Mononuclear cell (primary cell): ENCODE data around the gene UPF1. TPM values are rescaled to one million over a fixed set of nuclear protein-coding genes. Genes with fewer than 3 reads are reported as not detected.

Source experiments
- H3K27me3 ChIP-seq: 2 replicates; pipeline ENCODE4 v1.6.0; 2011; ENCODE audit warnings: low read length, control low read depth; ENCODE audit not compliant: insufficient read depth
- H3K4me1 ChIP-seq: 2 replicates; pipeline ENCODE4 v1.5.1; 2011; ENCODE audit warnings: mild to moderate bottlenecking, low read length, control low read depth; ENCODE audit not compliant: insufficient read depth
- H3K4me3 ChIP-seq: 2 replicates; pipeline ENCODE4 v1.5.1; 2011; ENCODE audit warnings: mild to moderate bottlenecking, low read length, moderate library complexity
- H3K9me3 ChIP-seq: 2 replicates; pipeline ENCODE4 v1.5.1; 2011; ENCODE audit warnings: low read depth, mild to moderate bottlenecking, control low read depth, low read length
- total RNA-seq: library from RNA; depleted of rRNA; stranded (reverse); fragments of >200 nt; gene quantifications from one replicate; pipeline ENCODE4 v1.2.3, GENCODE V29; 2012

Gene UPF1
- total RNA-seq, 1 donor = 66.1 TPM

- no peaks in the 10 kb centered on the region for H3K27me3 ChIP-seq
- H3K4me1 ChIP-seq = no peaks in the 10 kb centered on the region
- H3K4me3 ChIP-seq = no peak overlapping the region
- no peaks in the 10 kb centered on the region for H3K9me3 ChIP-seq
Observed at GRCh38 chr19:18855647-18856384, 24.1 kb downstream of the UPF1 start.

DNA sequence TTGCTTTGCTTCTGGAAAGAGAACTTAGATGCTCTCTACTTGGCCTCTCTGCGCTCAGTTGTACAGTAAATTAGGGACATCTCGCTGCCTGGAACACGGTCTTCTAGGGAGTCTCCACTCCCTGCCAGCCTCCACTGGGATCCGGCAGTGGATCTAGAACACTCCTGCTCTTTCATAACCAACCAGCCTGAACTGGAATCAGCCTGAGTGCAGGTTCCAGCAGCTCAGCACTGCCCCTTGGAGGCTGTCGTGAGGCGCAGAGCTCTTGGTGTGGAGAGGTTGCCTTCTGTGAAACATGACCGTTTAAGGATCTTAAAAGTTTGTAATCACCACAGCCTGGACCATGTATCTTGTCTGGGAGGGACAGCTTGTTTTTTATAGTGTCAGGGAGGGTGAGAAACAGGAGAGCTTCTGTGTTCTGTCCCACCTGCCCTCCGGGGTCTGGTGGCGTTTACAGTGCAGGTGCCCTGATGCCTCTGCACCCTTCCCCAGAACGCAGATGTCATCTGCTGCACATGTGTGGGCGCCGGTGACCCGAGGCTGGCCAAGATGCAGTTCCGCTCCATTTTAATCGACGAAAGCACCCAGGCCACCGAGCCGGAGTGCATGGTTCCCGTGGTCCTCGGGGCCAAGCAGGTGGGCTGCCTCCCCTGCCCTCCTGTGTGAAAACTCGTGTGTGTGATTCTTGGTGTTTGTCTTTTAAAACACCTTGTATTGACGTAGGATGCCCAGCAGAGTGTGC lies 24.8 kb downstream of the UPF1 start:
- H3K4me1 ChIP-seq = no peaks in the 10 kb centered on the region
- no peak overlapping the region for H3K4me3 ChIP-seq
- H3K27me3 ChIP-seq = no peaks in the 10 kb centered on the region
- no peaks in the 10 kb centered on the region for H3K9me3 ChIP-seq

GRCh38 chr19:18857223-18857622 lies 25.5 kb downstream of the UPF1 start:
- H3K4me1 ChIP-seq = no peaks in the 10 kb centered on the region
- no peaks in the 10 kb centered on the region for H3K9me3 ChIP-seq
- no peaks in the 10 kb centered on the region for H3K27me3 ChIP-seq
- no peak overlapping the region for H3K4me3 ChIP-seq

- Histone ChIP-seq H3K9me3 (no peaks in the 10 kb centered on the region), H3K27me3 (no peaks in the 10 kb centered on the region), H3K4me1 (no peaks in the 10 kb centered on the region), H3K4me3 (no peak overlapping the region)
Observed at GRCh38 chr19:18858906-18859646, 27.3 kb downstream of the UPF1 start.

DNA sequence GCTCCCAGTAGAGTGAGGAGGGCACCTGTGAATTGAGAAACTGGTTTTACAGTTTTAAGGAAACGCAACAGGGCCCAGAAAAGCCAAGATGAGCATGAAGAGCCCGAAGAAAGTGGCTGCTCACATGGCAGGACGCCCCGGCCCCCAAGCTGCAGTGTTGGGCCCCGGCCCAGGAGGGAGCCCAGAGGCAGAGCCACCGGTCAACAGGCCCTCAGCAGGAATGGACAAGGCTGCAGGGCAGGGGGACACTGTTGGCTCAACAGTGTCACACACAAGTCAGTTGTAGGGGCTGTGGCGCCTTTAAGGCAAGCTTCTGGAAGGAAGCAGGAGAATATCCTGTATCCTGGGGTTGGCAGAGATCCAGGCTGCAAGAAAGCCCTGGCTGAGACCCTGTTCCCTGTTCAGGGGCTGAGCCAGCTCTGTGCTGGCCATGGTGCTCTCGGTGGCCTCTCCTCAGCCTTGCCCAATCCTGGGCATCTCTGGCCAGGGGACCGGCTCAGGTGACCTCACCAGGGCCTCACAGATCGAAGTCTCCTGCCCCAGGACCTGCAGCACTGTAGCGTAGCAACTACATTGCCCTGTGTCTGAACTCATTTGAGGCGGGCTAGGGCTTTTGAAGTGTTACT lies 28.0 kb downstream of the UPF1 start:
- no peaks in the 10 kb centered on the region for H3K27me3 ChIP-seq
- H3K9me3 ChIP-seq = no peaks in the 10 kb centered on the region
- H3K4me3 ChIP-seq = no peak overlapping the region
- no peaks in the 10 kb centered on the region for H3K4me1 ChIP-seq

- Histone ChIP-seq H3K27me3 (no peaks in the 10 kb centered on the region), H3K4me1 (no peaks in the 10 kb centered on the region), H3K9me3 (no peaks in the 10 kb centered on the region), H3K4me3 (no peak overlapping the region)
Observed at GRCh38 chr19:18860302-18860700, 28.5 kb downstream of the UPF1 start.

- Histone ChIP-seq H3K9me3 (no peaks in the 10 kb centered on the region), H3K27me3 (no peaks in the 10 kb centered on the region), H3K4me3 (no peak overlapping the region), H3K4me1 (no peaks in the 10 kb centered on the region)
Observed at GRCh38 chr19:18860725-18861124, 29.0 kb downstream of the UPF1 start.

DNA sequence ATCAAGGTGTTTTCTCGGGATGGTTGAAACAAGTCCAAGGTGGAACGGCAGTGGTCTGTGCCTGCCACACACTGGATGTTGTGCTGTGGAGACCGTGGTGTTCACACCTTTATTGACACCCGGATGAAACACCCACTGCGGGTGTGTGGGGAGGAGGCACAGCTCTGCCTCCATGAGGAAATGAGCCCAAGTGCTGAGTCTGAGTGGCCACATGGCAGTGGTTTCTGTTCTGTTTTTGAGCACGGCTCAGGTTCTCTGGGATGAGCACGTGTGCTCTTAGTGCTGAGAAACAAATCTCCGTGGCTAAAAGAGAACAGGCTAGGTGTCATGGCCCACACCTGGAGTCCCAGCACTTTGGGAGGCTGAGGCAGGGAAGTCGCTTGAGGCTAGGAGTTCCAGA lies 29.5 kb downstream of the UPF1 start:
- H3K27me3 ChIP-seq = no peaks in the 10 kb centered on the region
- no peak overlapping the region for H3K4me3 ChIP-seq
- H3K9me3 ChIP-seq = no peaks in the 10 kb centered on the region
- H3K4me1 ChIP-seq = no peaks in the 10 kb centered on the region

- H3K4me3 ChIP-seq = no peak overlapping the region
- no peaks in the 10 kb centered on the region for H3K9me3 ChIP-seq
- no peaks in the 10 kb centered on the region for H3K27me3 ChIP-seq
- H3K4me1 ChIP-seq = no peaks in the 10 kb centered on the region
Observed at GRCh38 chr19:18861917-18862316, 30.2 kb downstream of the UPF1 start.

DNA sequence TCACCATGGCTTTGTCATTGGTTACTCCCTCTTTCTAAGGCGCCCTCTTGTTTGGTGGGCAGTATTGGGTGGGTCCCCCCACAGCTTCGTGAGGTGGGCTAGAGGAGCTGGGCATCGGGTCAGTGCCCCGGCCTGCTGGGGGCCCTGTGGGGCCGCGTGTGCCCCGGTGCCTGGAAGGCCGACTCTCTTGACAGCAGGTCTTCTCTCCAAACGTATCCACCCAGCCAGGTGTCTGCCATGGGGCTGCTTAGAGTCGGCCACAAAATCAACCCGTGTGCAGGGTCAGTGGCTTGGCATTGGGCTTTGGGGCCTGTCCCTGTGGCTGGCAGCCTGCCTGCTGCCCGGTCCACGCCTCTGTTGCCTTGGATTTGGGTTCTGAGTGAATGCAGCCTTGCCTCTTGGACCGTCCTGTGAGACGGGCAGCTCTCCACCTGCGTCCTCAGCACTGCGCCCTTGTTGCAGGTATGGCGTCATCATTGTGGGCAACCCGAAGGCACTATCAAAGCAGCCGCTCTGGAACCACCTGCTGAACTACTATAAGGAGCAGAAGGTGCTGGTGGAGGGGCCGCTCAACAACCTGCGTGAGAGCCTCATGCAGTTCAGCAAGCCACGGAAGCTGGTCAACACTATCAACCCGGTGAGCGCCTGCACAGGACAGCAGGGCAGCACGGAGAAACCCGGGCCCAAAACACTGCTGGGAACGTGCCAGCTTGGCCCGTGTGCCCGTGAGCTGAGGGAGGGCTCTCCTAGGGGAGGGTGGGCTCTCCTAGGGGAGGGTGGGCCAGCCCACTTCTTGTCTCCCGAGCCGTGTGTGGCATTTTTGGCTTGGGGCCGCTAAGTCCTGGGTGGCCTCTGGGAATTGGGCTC lies 31.4 kb downstream of the UPF1 start:
- no peaks in the 10 kb centered on the region for H3K27me3 ChIP-seq
- no peak overlapping the region for H3K4me3 ChIP-seq
- H3K9me3 ChIP-seq = no peaks in the 10 kb centered on the region
- H3K4me1 ChIP-seq = no peaks in the 10 kb centered on the region

- Histone ChIP-seq H3K4me3 (no peak overlapping the region), H3K9me3 (no peaks in the 10 kb centered on the region), H3K27me3 (no peaks in the 10 kb centered on the region), H3K4me1 (no peaks in the 10 kb centered on the region)
Observed at GRCh38 chr19:18863843-18864362, 32.1 kb downstream of the UPF1 start.

- H3K4me1 ChIP-seq = peaks cover 4% of the 10 kb centered on the region
- no peaks in the 10 kb centered on the region for H3K9me3 ChIP-seq
- no peaks in the 10 kb centered on the region for H3K27me3 ChIP-seq
- no peak overlapping the region for H3K4me3 ChIP-seq
Observed at GRCh38 chr19:18865106-18865972, 33.6 kb downstream of the UPF1 start.

DNA sequence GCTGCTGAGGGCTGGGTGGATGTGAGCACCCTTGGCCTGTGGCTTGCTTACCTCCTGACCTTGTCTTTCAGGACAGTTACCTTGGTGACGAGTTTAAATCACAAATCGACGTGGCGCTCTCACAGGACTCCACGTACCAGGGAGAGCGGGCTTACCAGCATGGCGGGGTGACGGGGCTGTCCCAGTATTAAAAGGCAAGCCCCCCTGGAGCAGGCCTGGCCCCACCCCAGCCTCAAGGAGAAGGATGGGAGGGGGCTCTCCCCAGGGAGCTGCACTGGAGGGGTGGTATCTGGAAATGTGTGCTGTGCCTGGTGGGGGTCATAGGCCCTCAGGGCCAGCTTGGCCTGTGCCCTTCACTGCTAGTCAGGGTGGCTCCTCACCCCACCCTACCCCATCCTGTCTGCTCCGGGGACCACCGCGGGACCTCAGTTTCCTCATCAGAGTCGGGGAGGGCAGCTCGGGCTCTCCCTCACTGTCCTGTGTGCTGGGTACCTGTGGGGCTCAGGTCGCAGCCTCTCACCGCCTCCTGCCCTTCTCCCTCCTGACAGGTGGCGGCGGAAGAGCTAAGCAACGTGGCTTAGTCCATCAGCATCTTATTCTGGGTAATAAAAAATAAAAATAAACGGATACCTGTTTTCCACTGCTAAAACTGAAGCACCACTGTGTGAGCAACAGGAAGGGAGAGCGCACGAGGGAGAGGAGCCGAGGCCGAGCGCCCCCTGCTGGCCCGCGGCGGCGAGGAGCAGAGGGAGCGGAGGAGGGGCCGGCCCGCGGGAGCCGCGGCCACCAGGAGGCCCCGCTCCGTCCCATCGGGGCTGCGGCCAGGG lies 34.4 kb downstream of the UPF1 start:
- Histone ChIP-seq H3K27me3 (no peaks in the 10 kb centered on the region), H3K4me3 (no peak overlapping the region), H3K4me1 (peaks cover 4% of the 10 kb centered on the region), H3K9me3 (no peaks in the 10 kb centered on the region)
